GM18868 (cell line): ENCODE results near the gene DDN.

Experiments
- ATAC-seq: cut with Tn5 transposase; IDR thresholded peaks from one replicate; pipeline ENCODE4 v1.9.1; 2021; ENCODE audit warnings: mild to moderate bottlenecking, moderate library complexity; ENCODE audit not compliant: unreplicated experiment

Gene DDN

GRCh38 chr12:49031573-49032161 is 32.5 kb upstream of the DDN start:
- ATAC-seq = no peak

GRCh38 chr12:49030714-49031572 is 31.8 kb upstream of the DDN start:
- no peak for ATAC-seq

GRCh38 chr12:49030119-49030518 is 30.9 kb upstream of the DDN start:
- no peak for ATAC-seq

GRCh38 chr12:49028666-49029275 is 29.6 kb upstream of the DDN start:
- ATAC-seq = no peak

- no peak for ATAC-seq
Observed at GRCh38 chr12:49027846-49028555, 28.8 kb upstream of the DDN start.

GRCh38 chr12:49026678-49027480 is 27.7 kb upstream of the DDN start:
- ATAC-seq = no peak

GRCh38 chr12:49026101-49026500 is 26.9 kb upstream of the DDN start:
- no peak for ATAC-seq

- ATAC-seq = no peak
Observed at GRCh38 chr12:49025463-49025862, 26.3 kb upstream of the DDN start.

- no peak for ATAC-seq
Observed at GRCh38 chr12:49024543-49024942, 25.4 kb upstream of the DDN start.

- ATAC-seq = no peak
Observed at GRCh38 chr12:49023812-49024211, 24.6 kb upstream of the DDN start.

GRCh38 chr12:49022558-49023178 is 23.5 kb upstream of the DDN start:
- no peak for ATAC-seq

GRCh38 chr12:49021292-49021915 is 22.2 kb upstream of the DDN start:
- ATAC-seq = no peak

GRCh38 chr12:49020441-49020840 is 21.3 kb upstream of the DDN start:
- no peak for ATAC-seq

- no peak for ATAC-seq
Observed at GRCh38 chr12:49019443-49020324, 20.5 kb upstream of the DDN start.

- ATAC-seq = peak; percentile 16
Observed at GRCh38 chr12:49019120-49019430, 19.9 kb upstream of the DDN start.

- peak; percentile 91 for ATAC-seq
Observed at GRCh38 chr12:49018261-49019119, 19.3 kb upstream of the DDN start, which contains the start of gene PRKAG1. PRKAG1 (minus strand) TSS chr12:49018776; CDS start chr12:49018740, 36 bp downstream.

GRCh38 chr12:49017891-49018260 is 18.7 kb upstream of the DDN start:
- ATAC-seq = no peak

- ATAC-seq = no peak
Observed at GRCh38 chr12:49015196-49015595, 16.0 kb upstream of the DDN start.
